ENCODE measurements around the gene SSTR1. TPM values are rescaled to one million over a fixed set of nuclear protein-coding genes. Genes with fewer than 3 reads are reported as not detected.

SSTR1 gene
- total and polyA plus RNA-seq, 3 donors from 2014 or later: 0.19 to 0.45 (median 0.31) TPM

DNA sequence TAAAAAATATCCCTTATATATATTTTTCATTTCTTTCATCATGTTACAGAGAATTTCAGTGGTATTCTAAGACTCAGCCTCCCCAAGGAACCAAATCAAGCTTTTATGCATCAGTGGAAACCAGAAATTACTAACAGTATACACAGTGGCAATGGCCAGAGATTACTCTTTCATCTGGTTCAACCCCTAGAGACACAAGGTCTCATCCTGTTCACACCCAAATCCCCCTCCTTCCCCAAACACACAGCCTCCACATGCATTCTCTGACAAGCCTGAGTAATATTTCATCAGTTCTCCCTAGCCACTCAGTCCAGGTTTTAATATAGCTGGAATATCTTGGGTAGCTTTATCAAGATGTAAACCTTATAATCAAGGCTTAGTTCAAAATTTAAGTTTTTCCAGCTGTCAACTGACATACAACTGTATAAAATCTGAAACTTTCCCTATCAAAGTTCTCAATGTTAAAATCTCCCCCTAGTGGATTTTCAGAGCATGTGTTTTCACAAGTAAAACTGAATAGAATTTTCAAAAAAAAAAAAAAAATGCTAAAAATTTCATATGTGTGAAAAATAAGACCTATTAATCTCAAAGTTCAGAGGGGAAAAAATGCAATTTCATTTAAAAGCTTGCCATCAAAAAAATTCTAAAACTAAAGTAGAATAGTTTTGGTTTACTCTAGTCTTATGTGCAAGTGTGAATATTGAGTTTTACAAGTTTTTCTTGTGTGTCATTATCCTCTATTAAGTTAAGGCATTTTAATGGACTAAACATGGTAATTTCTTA is 10.5 kb upstream of the SSTR1 start:
- DNase-seq: no peak
- Histone ChIP-seq H3K9me3 (no peaks in the 10 kb centered on the region), H3K27ac (no peak overlapping the region), H3K36me3 (ENCODE audit: low read depth, missing control alignments) (no peaks in the 10 kb centered on the region), H3K27me3 (no peaks in the 10 kb centered on the region), H3K4me3 (no peak overlapping the region), H3K4me1 (no peaks in the 10 kb centered on the region)
- intact Hi-C loops (cut with DNase I; ENCODE audit: low total_unique reads): no loop called here
- TF ChIP-seq, protein P1, sequence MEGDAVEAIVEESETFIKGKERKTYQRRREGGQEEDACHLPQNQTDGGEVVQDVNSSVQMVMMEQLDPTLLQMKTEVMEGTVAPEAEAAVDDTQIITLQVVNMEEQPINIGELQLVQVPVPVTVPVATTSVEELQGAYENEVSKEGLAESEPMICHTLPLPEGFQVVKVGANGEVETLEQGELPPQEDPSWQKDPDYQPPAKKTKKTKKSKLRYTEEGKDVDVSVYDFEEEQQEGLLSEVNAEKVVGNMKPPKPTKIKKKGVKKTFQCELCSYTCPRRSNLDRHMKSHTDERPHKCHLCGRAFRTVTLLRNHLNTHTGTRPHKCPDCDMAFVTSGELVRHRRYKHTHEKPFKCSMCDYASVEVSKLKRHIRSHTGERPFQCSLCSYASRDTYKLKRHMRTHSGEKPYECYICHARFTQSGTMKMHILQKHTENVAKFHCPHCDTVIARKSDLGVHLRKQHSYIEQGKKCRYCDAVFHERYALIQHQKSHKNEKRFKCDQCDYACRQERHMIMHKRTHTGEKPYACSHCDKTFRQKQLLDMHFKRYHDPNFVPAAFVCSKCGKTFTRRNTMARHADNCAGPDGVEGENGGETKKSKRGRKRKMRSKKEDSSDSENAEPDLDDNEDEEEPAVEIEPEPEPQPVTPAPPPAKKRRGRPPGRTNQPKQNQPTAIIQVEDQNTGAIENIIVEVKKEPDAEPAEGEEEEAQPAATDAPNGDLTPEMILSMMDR (IDR thresholded peaks at IDR 0.05): peak in 2 of 3 experiments; percentile 13 to 78
- TF ChIP-seq POLR2A (IDR thresholded peaks at IDR 0.05): no peak

DNA sequence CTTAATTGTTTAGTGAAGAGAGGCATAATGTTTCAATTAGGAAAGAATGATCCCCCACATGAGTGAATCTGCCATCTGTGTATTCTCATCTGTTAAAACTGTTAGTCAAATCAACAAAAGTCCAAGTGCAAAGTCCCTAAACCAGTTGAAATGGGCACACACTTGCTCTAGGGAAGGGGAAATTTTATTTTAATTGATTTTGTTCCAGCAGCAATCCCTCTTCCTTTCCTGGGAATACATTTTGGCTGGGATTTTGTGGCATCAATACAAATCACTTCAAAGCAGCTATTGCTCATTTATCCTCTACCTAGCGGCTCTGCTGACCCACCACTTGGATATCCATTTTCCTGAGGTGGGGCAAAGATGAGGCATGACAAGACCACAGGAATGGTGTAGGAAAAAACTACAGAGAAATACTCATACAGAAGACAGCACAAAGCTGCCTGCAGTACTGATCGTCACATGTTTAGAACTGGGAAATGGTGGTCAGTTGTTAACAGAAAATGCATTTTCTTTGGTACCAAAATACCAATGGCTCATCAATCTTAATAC is 9.8 kb upstream of the SSTR1 start:
- Histone ChIP-seq H3K9me3 (no peaks in the 10 kb centered on the region), H3K27me3 (no peaks in the 10 kb centered on the region), H3K27ac (no peak overlapping the region), H3K4me1 (no peaks in the 10 kb centered on the region), H3K4me3 (no peak overlapping the region), H3K36me3 (ENCODE audit: low read depth, missing control alignments) (no peaks in the 10 kb centered on the region)
- intact Hi-C loops (cut with DNase I; ENCODE audit: low total_unique reads): no loop called here
- no peak for TF ChIP-seq POLR2A (IDR thresholded peaks at IDR 0.05)
- 91 to 93% methylated on average over 2 of the region's 2 CpGs for WGBS, 2 donors
- DNase-seq: no peak

DNA sequence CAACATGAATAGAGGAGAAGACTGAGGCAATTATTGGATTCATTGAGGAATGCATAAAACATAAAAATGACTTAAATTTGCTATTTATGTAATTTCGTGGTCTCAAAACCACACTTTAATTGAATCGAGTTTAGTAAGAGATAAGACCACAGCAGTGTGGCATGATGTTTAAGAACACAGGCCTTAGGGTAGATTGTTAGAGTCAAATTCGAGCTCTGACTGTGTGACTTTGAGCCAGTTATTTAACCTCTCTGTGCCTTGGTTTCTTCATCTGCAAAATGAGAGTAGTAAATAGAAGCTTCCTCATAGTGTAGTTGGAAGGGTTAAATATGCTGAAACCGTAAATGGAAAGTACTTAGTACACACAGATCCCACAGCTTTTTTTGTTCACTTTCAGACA is 9.3 kb upstream of the SSTR1 start:
- Histone ChIP-seq H3K4me1 (no peaks in the 10 kb centered on the region), H3K4me3 (no peak overlapping the region), H3K36me3 (ENCODE audit: low read depth, missing control alignments) (no peaks in the 10 kb centered on the region), H3K9me3 (no peaks in the 10 kb centered on the region), H3K27ac (no peak overlapping the region), H3K27me3 (no peaks in the 10 kb centered on the region)
- WGBS, 2 donors: 67 to 72% methylated on average over 4 of the region's 4 CpGs
- no peak for DNase-seq
- TF ChIP-seq POLR2A (IDR thresholded peaks at IDR 0.05): no peak
- TF ChIP-seq, protein P1 (IDR thresholded peaks at IDR 0.05): no peak
- intact Hi-C loops (cut with DNase I; ENCODE audit: low total_unique reads): no loop called here

DNA sequence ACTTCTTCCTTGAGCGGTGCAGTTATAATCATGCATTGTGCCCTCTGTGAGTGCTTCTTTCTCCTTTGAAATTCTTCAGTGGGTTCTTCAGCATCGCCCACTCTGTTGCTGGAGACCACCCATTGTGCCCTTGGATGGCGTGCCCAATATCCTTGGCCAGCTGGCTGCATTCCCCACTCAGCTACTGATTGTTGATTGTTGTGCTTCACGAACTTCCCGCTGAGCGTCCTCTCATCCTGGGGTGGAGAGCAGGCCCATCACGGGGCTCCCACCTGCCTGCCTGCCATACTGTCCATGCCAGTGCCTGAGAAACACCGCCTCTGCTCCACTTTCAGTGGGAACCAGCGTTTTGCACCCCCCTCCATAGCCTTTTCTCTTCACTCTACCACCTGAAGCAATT is 8.6 kb upstream of the SSTR1 start:
- Histone ChIP-seq H3K27ac (no peak overlapping the region), H3K36me3 (ENCODE audit: low read depth, missing control alignments) (no peaks in the 10 kb centered on the region), H3K4me1 (no peaks in the 10 kb centered on the region), H3K9me3 (no peaks in the 10 kb centered on the region), H3K27me3 (no peaks in the 10 kb centered on the region), H3K4me3 (no peak overlapping the region)
- no peak for TF ChIP-seq POLR2A (IDR thresholded peaks at IDR 0.05)
- TF ChIP-seq, protein P1 (IDR thresholded peaks at IDR 0.05): no peak
- intact Hi-C loops (cut with DNase I; ENCODE audit: low total_unique reads): no loop called here
- no peak for DNase-seq
- 68 to 73% methylated on average over 9 of the region's 9 CpGs for WGBS, 2 donors

DNA sequence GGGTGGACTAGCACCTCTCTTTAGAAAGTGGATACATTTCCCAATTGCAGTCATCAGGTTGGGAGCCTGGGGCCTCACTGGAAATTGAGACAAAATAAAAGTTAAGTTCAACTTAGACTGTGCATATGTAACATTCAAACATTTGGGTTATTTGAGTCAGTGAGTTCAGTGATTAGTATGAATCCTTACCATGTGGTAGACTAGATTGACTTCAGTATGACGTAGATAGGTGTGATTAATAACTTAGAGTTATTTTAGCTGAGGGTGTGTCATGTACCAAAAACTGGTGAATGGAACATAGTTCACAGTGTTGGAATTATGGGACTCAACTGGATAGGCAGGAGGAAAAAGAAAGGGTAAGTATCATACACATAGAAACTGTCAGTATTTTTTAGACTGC is 8.0 kb upstream of the SSTR1 start:
- H3K4me1 ChIP-seq: no peaks in the 10 kb centered on the region
- WGBS, 2 donors: 92 to 94% methylated on average over 1 of the region's 1 CpG
- TF ChIP-seq, protein P1 (IDR thresholded peaks at IDR 0.05): no peak
- no peak for TF ChIP-seq POLR2A (IDR thresholded peaks at IDR 0.05)
- no peak overlapping the region for H3K27ac ChIP-seq
- no peaks in the 10 kb centered on the region for H3K9me3 ChIP-seq
- H3K4me3 ChIP-seq: no peak overlapping the region
- H3K27me3 ChIP-seq: no peaks in the 10 kb centered on the region
- intact Hi-C loops (cut with DNase I; ENCODE audit: low total_unique reads): no loop called here
- DNase-seq: no peak
- no peaks in the 10 kb centered on the region for H3K36me3 ChIP-seq (ENCODE audit: low read depth, missing control alignments)
